Smooth muscle cell (in vitro differentiated cells): ENCODE measurements around the gene ARMH1. TPM values are rescaled to one million over a fixed set of nuclear protein-coding genes. Genes with fewer than 3 reads are reported as not detected.

Experiments used
- DNase-seq: peaks from one replicate; lab custom pipeline; 2025; ENCODE audit not compliant: unreplicated experiment; lab: John Stamatoyannopoulos, UW
- H2AFZ ChIP-seq: fragments of 200-600 bp; sonication (generic); 2 replicates; pipeline ENCODE4 v1.6.0; 2016; ENCODE audit warnings: antibody characterized with exemption, low read depth, mild to moderate bottlenecking
- H3F3A ChIP-seq: fragments of 200-600 bp; sonication (generic); 2 replicates; pipeline ENCODE4 v1.6.0; 2017; ENCODE audit warnings: antibody characterized with exemption, low read depth
- H3K27ac ChIP-seq: fragments of 200-600 bp; sonication (generic); 2 replicates; pipeline ENCODE4 v1.5.1; 2016; ENCODE audit warnings: low read depth, mild to moderate bottlenecking
- H3K27me3 ChIP-seq: fragments of 200-600 bp; sonication (generic); 2 replicates; pipeline ENCODE4 v1.6.1; 2016; ENCODE audit warnings: low read depth, mild to moderate bottlenecking
- H3K36me3 ChIP-seq: fragments of 200-600 bp; sonication (generic); 2 replicates; pipeline ENCODE4 v1.5.1; 2016; ENCODE audit warnings: low read depth
- H3K4me1 ChIP-seq: fragments of 200-600 bp; sonication (generic); 2 replicates; pipeline ENCODE4 v1.5.1; 2016; ENCODE audit warnings: low read depth
- H3K4me2 ChIP-seq: fragments of 200-600 bp; sonication (generic); 2 replicates; pipeline ENCODE4 v1.6.0; 2016; ENCODE audit warnings: mild to moderate bottlenecking
- H3K4me3 ChIP-seq: fragments of 200-600 bp; sonication (generic); 2 replicates; pipeline ENCODE4 v1.5.1; 2016; ENCODE audit warnings: mild to moderate bottlenecking
- H3K79me2 ChIP-seq: fragments of 200-600 bp; sonication (generic); 2 replicates; pipeline ENCODE4 v1.6.0; 2016; ENCODE audit warnings: low read depth, mild to moderate bottlenecking
- H3K9ac ChIP-seq: fragments of 200-600 bp; sonication (generic); 2 replicates; pipeline ENCODE4 v1.6.0; 2016; ENCODE audit warnings: low read depth
- H3K9me3 ChIP-seq: fragments of 200-600 bp; sonication (generic); replicated peaks from 2 replicates; pipeline ENCODE4 v1.5.1; 2016; ENCODE audit warnings: low read depth
- H4K20me1 ChIP-seq: fragments of 200-600 bp; sonication (generic); 2 replicates; pipeline ENCODE4 v1.6.0; 2016; ENCODE audit warnings: low read depth
- WGBS: methylation state at CpG from one replicate; pipeline ENCODE4 v1.1.7; 2016; ENCODE audit warnings: low lambda C conversion rate; 5-methylcytosine and 5-hydroxymethylcytosine counted together
- polyA plus RNA-seq: library from polyadenylated mRNA; unstranded; fragments of >200 nt; fragmentation: Nextera tagmentation; extraction: Ambion mirVana; gene quantifications from 2 replicates; pipeline ENCODE4 v1.2.1, GENCODE V29; 2016
- total RNA-seq: library from RNA; depleted of rRNA; stranded (reverse); fragments of >200 nt; gene quantifications from 2 replicates; pipeline ENCODE4 v1.2.3, GENCODE V29; 2014
- TF ChIP-seq, protein P1 (sequence below): fragments of 200-600 bp; sonication (generic); IDR thresholded peaks from 2 replicates; pipeline ENCODE4 v1.5.1; 2017; ENCODE audit warnings: borderline replicate concordance, mild to moderate bottlenecking, antibody characterized with exemption; ENCODE audit not compliant: insufficient read depth, poor library complexity, severe bottlenecking

The ARMH1 gene
- total and polyA plus RNA-seq, 2 experiments from 2014 or later, result 1.5 to 8.3 TPM

DNA sequence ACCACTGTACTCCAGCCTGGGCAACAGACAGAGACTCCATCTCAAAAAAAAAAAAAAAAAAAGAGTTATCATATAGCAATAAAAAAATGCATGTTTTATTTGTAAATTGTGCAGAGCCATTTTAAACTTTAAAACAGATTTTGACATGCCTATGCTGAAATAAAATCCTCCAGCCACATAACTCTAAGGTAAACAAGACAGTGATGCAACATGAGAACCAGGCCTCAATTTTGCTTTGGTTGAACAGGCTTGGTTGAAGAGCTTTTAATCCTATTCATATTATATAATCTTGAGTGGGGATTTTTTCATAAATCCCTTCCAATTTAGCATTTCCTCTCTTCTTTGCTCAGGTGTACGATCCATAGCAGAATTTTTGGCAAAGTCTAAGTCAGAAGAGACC lies 26.1 kb downstream of the ARMH1 start:
- WGBS, result 72% methylated on average over 1 of the region's 1 CpG
- H3K27ac ChIP-seq, result no peak overlapping the region
- no peaks in the 10 kb centered on the region for H3K36me3 ChIP-seq
- no peak overlapping the region for H3K9ac ChIP-seq
- no peak for DNase-seq
- no peak overlapping the region for H2AFZ ChIP-seq
- H3K9me3 ChIP-seq, result no peaks in the 10 kb centered on the region
- H3K4me1 ChIP-seq, result no peaks in the 10 kb centered on the region
- no peak overlapping the region for H3K4me2 ChIP-seq
- no peaks in the 10 kb centered on the region for H3K27me3 ChIP-seq
- TF ChIP-seq, protein P1, sequence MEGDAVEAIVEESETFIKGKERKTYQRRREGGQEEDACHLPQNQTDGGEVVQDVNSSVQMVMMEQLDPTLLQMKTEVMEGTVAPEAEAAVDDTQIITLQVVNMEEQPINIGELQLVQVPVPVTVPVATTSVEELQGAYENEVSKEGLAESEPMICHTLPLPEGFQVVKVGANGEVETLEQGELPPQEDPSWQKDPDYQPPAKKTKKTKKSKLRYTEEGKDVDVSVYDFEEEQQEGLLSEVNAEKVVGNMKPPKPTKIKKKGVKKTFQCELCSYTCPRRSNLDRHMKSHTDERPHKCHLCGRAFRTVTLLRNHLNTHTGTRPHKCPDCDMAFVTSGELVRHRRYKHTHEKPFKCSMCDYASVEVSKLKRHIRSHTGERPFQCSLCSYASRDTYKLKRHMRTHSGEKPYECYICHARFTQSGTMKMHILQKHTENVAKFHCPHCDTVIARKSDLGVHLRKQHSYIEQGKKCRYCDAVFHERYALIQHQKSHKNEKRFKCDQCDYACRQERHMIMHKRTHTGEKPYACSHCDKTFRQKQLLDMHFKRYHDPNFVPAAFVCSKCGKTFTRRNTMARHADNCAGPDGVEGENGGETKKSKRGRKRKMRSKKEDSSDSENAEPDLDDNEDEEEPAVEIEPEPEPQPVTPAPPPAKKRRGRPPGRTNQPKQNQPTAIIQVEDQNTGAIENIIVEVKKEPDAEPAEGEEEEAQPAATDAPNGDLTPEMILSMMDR, result no peak
- no peaks in the 10 kb centered on the region for H3K79me2 ChIP-seq
- H3K4me3 ChIP-seq, result no peak overlapping the region
- H3F3A ChIP-seq, result no peaks in the 10 kb centered on the region
- H4K20me1 ChIP-seq, result no peaks in the 10 kb centered on the region

DNA sequence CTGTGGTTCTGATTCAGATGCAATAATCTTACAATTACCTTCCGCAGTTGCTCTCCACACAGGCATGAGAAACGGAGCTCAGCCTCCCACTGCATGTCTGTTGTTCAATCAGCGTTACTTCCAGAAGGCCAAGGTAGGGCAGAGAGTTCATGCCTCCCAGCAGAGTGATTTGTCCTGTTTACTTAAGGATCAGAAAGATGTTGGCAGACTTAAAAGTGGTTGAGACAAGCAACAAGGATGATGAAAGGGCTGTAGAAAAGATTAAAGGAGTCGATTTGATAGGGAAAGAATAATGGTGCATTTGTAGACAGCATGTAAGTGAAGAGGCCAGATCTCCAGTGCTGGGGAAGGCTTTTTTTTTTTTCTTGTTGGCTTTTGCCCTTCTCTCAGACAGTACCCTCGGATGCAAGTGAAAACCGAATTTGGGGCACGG lies 26.6 kb downstream of the ARMH1 start:
- DNase-seq, result no peak
- TF ChIP-seq, protein P1, result no peak
- Histone ChIP-seq H3K4me2 (no peak overlapping the region), H3F3A (no peaks in the 10 kb centered on the region), H3K36me3 (no peaks in the 10 kb centered on the region), H3K9ac (no peak overlapping the region), H3K9me3 (no peaks in the 10 kb centered on the region), H3K27ac (no peak overlapping the region), H3K4me1 (no peaks in the 10 kb centered on the region), H3K79me2 (no peaks in the 10 kb centered on the region), H3K4me3 (no peak overlapping the region), H2AFZ (no peak overlapping the region), H4K20me1 (no peaks in the 10 kb centered on the region), H3K27me3 (no peaks in the 10 kb centered on the region)
- WGBS, result 72% methylated on average over 7 of the region's 7 CpGs

DNA sequence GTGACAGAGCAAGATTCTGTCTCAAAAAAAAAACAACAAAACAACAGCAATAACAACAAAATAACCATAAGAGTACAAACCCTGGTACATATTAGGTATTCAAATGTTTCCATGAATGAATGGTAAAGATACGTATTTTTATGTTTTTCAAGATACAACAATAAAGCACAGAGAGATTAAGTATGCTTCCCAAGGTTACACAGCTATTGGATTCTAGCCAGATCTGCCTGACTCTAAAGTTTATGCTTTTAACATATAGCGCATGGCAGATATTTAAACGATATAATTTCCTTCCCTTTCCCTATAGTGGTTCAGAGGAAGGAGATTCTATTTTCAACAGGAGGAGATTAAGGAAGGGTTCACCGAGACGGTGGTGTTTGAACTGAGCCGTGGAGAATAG lies 31.0 kb downstream of the ARMH1 start:
- no peak overlapping the region for H3K4me2 ChIP-seq
- H3K4me1 ChIP-seq, result no peaks in the 10 kb centered on the region
- no peaks in the 10 kb centered on the region for H3K79me2 ChIP-seq
- no peaks in the 10 kb centered on the region for H4K20me1 ChIP-seq
- WGBS, result 92% methylated on average over 6 of the region's 6 CpGs
- no peaks in the 10 kb centered on the region for H3F3A ChIP-seq
- H3K4me3 ChIP-seq, result no peak overlapping the region
- no peaks in the 10 kb centered on the region for H3K9me3 ChIP-seq
- no peak overlapping the region for H2AFZ ChIP-seq
- H3K27ac ChIP-seq, result no peak overlapping the region
- H3K9ac ChIP-seq, result no peak overlapping the region
- no peaks in the 10 kb centered on the region for H3K27me3 ChIP-seq
- TF ChIP-seq, protein P1, result no peak
- no peak for DNase-seq
- H3K36me3 ChIP-seq, result no peaks in the 10 kb centered on the region

DNA sequence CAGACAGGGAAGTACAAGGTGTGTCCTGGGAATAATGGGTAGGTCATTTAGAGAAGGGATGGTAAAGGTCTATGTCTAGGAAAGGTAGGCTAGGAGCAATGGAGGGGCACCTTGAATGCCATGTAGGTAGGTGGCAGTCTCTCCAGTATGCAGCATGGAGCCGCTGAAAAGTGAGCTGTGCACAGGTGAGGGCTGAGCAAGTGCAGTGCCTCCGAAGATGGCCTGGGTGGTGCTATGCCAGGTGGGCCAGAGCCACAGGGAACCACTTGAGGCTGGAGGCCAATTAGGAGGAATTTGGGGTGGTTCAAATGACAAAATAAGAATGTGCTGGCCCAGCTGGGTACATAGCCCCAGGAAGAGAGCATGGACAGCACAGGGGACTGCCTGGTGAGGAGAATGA lies 31.4 kb downstream of the ARMH1 start:
- Histone ChIP-seq H3K4me1 (no peaks in the 10 kb centered on the region), H3K27me3 (no peaks in the 10 kb centered on the region), H3K79me2 (no peaks in the 10 kb centered on the region), H3K9me3 (no peaks in the 10 kb centered on the region), H3K27ac (no peak overlapping the region), H3K4me2 (no peak overlapping the region), H3K36me3 (no peaks in the 10 kb centered on the region), H2AFZ (no peak overlapping the region), H3K4me3 (no peak overlapping the region), H4K20me1 (no peaks in the 10 kb centered on the region), H3K9ac (no peak overlapping the region), H3F3A (no peaks in the 10 kb centered on the region)
- no peak for DNase-seq
- TF ChIP-seq, protein P1, result no peak
- 90% methylated on average over 2 of the region's 2 CpGs for WGBS
